Lower lobe of right lung (tissue), 2 donors: ENCODE results near the gene NFIB. TPM values are rescaled to one million over a fixed set of nuclear protein-coding genes. Genes with fewer than 3 reads are reported as not detected.

ENCODE experiments used
- ATAC-seq, 2 donors: fragments of 200-7000 bp; cut with Tn5 transposase; one replicate each; pipeline ENCODE4 v1.9.1; 2020 to 2022; ENCODE audit warnings: mild to moderate bottlenecking in 2 of 2, moderate library complexity in 2 of 2
- DNase-seq: peaks from one replicate; pipeline ENCODE4 v3.0.0-alpha.2; 2020
- H3K27ac ChIP-seq: fragments of 200-600 bp; one replicate; pipeline ENCODE4 v1.8.0; 2022
- H3K27me3 ChIP-seq: fragments of 200-600 bp; one replicate; pipeline ENCODE4 v1.8.0; 2022; ENCODE audit warnings: low read depth
- H3K36me3 ChIP-seq: fragments of 200-600 bp; one replicate; pipeline ENCODE4 v1.8.0; 2022; ENCODE audit warnings: mild to moderate bottlenecking
- H3K4me1 ChIP-seq: fragments of 200-600 bp; one replicate; pipeline ENCODE4 v1.8.0; 2022
- H3K4me3 ChIP-seq: fragments of 200-600 bp; one replicate; pipeline ENCODE4 v1.8.0; 2022; ENCODE audit warnings: mild to moderate bottlenecking
- H3K9me3 ChIP-seq: fragments of 200-600 bp; one replicate; pipeline ENCODE4 v1.8.0; 2022
- intact Hi-C: fragments of 100-400 bp; cut with DNase I; formaldehyde crosslinking; loops from one replicate; pipeline ENCODE4 v1.11.0; 2022
- total RNA-seq: library from RNA; stranded (reverse); fragmentation: NEBNext Ultra II Directional; extraction: Animal tissue kit (Norgen Biotek cat#: 25700); gene quantifications from one replicate; pipeline ENCODE4 v1.2.1, GENCODE V29; 2021
- TF ChIP-seq, protein P1 (sequence below): fragments of 200-600 bp; IDR thresholded peaks from one replicate; pipeline ENCODE4 v1.8.0; 2022; ENCODE audit warnings: antibody characterized with exemption, mild to moderate bottlenecking
- donor health status: DM: no; HTN: yes; CAD: no; lungs with severe emphysema.

The NFIB gene
- total RNA-seq, 1 donor from 2014 or later, result 97.7 TPM

DNA sequence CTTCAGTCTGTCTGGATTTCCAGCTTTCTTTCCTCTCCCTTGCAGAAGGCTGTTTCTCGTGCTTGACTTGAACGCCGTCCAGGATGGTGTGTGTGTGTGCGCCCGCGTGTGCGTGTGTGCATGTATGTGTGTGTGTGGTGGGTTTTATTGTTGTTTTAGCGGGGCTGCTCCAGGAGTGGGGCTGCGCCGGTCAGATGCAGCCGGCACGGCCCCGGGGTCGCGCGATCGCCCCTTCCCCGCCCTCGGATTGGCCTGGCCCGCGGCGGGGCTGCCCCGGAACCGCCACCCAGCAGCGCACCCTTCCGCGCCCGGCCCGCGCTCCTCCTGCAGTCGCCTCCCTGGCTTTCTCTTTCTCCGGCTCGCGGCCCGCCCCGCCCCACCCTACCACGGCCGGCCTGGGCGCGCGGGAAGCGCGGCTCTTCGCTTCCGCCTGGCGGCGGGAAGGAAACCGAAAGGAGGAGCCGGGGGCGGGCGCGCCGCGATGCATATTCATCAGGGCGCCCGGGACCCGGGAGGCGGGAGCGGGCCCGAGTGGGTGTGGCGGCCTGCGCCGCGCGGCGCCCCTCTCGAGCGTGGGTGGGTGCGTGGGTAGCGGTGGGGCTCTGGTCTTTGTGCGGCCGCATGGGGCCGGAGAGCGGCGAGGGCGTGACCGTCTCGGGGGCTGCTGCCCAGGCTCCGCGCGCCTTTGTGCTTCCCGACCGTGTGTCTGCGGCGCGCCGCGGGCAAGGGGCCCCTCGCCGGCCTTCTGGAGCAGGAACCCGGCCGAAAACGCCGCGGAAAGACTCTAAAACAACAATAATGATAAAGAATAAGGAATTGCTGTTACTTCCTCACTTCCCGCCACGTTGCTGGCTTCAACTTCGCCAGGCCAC lies 8.5 kb upstream of the NFIB start:
- TF ChIP-seq, protein P1, sequence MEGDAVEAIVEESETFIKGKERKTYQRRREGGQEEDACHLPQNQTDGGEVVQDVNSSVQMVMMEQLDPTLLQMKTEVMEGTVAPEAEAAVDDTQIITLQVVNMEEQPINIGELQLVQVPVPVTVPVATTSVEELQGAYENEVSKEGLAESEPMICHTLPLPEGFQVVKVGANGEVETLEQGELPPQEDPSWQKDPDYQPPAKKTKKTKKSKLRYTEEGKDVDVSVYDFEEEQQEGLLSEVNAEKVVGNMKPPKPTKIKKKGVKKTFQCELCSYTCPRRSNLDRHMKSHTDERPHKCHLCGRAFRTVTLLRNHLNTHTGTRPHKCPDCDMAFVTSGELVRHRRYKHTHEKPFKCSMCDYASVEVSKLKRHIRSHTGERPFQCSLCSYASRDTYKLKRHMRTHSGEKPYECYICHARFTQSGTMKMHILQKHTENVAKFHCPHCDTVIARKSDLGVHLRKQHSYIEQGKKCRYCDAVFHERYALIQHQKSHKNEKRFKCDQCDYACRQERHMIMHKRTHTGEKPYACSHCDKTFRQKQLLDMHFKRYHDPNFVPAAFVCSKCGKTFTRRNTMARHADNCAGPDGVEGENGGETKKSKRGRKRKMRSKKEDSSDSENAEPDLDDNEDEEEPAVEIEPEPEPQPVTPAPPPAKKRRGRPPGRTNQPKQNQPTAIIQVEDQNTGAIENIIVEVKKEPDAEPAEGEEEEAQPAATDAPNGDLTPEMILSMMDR, result peak; percentile 41
- peaks cover 34% of the 10 kb centered on the region for H3K4me1 ChIP-seq
- DNase-seq, result peak; percentile 94
- intact Hi-C loops, result no loop called here
- H3K27me3 ChIP-seq, result no peaks in the 10 kb centered on the region
- H3K9me3 ChIP-seq, result no peaks in the 10 kb centered on the region
- peak; percentile 96 to 98 for ATAC-seq
- H3K27ac ChIP-seq, result peak overlapping the region; percentile 93
- H3K36me3 ChIP-seq, result no peaks in the 10 kb centered on the region
- peak overlapping the region; percentile 65 for H3K4me3 ChIP-seq

DNA sequence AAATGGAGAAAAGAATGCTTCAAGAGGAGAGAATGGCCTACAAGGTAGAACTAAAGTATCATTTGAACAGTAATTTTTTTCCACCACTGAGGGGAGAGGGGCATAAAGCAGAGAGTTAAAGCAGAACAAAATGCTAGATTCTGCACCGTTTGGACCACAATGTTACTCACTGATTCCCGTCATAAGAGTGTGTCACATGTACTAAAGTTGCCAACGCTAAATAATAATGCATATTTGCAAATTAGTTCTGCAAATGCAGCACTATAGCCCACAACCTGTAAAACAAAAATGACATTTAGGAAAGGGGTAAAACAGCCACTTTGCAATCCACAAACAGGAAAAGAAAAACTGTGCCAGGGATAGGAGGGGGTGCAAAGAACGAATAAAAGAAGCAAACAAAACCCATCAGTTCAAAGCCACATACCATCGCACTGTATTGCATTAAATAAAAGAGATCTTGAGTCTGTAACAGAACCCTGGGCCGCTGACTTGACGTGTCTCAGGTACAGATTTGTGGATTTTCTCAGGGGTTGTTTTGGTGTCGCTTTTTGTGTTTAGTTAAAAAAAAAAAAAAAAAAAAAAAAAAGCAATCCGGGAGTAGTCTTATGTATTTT lies 7.7 kb upstream of the NFIB start:
- Histone ChIP-seq H3K27ac (peak overlapping the region; percentile 93), H3K9me3 (no peaks in the 10 kb centered on the region), H3K4me1 (peaks cover 40% of the 10 kb centered on the region), H3K4me3 (peak overlapping the region; percentile 65), H3K27me3 (no peaks in the 10 kb centered on the region), H3K36me3 (no peaks in the 10 kb centered on the region)
- intact Hi-C loops, result no loop called here
- no peak for DNase-seq
- TF ChIP-seq, protein P1, result no peak
- ATAC-seq, result no peak

DNA sequence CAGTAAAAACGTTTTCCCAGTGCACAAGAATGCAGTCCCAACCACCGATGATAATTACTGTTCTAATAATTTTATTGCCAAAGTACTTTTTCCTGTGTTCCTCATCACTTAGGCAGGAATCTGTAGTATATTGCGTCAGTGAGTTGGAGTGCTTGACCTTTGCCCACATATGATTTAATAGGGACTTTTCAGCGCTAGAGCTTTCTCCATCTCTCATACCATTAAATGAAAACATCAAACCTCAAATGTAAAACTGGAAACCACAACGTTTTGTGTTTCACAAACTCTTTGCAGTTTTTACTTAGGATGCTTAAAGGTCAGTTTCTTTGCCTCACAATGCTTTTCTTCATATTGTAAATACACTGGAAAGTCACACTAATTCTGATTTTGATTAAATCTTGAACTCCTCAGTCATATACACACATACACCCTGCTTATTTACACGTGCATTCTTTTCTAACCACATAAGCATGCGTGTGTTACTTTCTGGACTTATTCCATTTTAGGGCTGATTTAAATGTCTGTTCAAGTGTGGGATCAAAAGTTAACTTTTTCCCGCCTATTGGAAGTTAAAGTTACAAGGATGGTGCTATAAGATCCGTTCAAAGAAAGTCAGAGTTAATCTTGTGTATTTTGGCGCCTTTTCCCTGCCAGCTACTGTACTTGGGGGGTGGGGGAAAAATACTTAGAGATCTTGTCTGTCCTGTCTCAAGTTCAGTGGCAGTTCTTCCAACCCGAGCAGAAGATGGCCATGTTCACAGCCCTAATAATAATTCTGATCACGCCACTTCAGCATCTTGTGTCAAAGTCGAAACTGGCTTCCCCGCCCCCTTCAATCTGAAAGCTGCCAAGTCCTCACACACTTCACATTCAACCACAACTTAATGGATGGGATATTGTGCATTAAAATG lies 6.6 kb upstream of the NFIB start:
- Histone ChIP-seq H3K4me3 (peak overlapping the region; percentile 65), H3K27me3 (no peaks in the 10 kb centered on the region), H3K27ac (peak overlapping the region; percentile 93), H3K36me3 (no peaks in the 10 kb centered on the region), H3K4me1 (peaks cover 45% of the 10 kb centered on the region), H3K9me3 (no peaks in the 10 kb centered on the region)
- peak in 1 of 2 donors; percentile 7 for ATAC-seq
- intact Hi-C loops, result no loop called here
- DNase-seq, result no peak
- TF ChIP-seq, protein P1, result no peak

DNA sequence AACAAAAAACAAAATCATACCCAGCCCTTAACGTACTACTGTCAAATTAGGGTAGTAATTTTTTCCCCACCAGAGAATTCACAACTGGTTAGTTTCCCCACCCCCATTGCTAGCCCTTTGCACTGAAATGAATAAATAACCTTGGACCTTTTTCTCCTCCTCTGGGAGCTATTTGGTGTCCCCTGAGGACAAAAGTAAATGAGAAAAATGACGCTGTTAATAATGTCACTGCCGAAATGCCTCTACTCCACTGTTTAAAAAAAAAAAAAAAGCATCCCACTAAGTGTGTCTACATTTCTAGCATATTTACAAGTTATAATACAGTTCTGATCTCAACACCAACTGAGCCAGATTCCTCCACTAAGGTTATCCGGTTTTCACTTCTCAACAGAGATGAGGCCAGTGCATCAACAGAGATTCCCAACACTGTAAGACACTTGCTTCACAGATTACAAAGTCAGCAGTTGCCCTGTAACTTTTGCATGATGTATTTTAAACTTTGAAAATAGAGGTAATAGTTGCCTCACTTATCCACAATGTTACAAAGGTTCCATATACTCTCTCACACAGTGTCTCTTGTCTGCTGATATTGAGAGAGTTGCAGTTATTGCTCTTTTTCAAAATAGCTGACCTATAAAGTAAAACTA lies 5.1 kb upstream of the NFIB start:
- TF ChIP-seq, protein P1, result no peak
- DNase-seq (no peak), ATAC-seq (no peak)
- H3K27ac ChIP-seq, result peak overlapping the region; percentile 93
- H3K27me3 ChIP-seq, result no peaks in the 10 kb centered on the region
- no peaks in the 10 kb centered on the region for H3K36me3 ChIP-seq
- intact Hi-C loops, result loop anchor here (10.0 kb wide), 1 partner anchor 224 kb away; no protein-coding TSS in a partner anchor
- no peaks in the 10 kb centered on the region for H3K9me3 ChIP-seq
- H3K4me1 ChIP-seq, result peaks cover 48% of the 10 kb centered on the region
- H3K4me3 ChIP-seq, result peak overlapping the region; percentile 24

DNA sequence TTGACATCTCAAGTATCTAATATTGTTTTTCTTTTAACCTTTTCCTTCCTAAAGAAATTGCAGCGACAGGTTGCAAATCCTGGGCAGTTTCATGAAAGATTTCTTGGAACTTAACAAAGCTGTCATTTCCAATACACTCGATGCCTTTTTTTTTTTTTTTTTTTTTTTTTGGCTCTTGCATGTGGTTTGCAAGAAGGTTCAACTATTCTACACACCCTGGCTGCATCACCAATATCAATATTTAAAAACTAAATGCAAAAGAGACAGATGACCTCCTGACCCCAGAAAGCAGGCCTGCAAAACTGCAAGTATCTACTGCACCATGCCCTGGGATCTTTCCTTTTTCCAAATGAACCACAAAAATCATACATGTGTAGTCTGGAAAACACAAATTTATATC lies 4.4 kb upstream of the NFIB start:
- TF ChIP-seq, protein P1, result no peak
- intact Hi-C loops, result loop anchor here (10.0 kb wide), 1 partner anchor 224 kb away; no protein-coding TSS in a partner anchor
- Histone ChIP-seq H3K27me3 (no peaks in the 10 kb centered on the region), H3K4me1 (peaks cover 48% of the 10 kb centered on the region), H3K27ac (peak overlapping the region; percentile 93), H3K9me3 (no peaks in the 10 kb centered on the region), H3K36me3 (no peaks in the 10 kb centered on the region), H3K4me3 (peak overlapping the region; percentile 71)
- ATAC-seq (no peak), DNase-seq (no peak)
